ENCODE results near the gene ATG3. TPM values are rescaled to one million over a fixed set of nuclear protein-coding genes. Genes with fewer than 3 reads are reported as not detected.

ATG3 gene
- total and polyA plus RNA-seq, 2 experiments from 2014 or later, result 68.1 to 93.9 TPM

DNA sequence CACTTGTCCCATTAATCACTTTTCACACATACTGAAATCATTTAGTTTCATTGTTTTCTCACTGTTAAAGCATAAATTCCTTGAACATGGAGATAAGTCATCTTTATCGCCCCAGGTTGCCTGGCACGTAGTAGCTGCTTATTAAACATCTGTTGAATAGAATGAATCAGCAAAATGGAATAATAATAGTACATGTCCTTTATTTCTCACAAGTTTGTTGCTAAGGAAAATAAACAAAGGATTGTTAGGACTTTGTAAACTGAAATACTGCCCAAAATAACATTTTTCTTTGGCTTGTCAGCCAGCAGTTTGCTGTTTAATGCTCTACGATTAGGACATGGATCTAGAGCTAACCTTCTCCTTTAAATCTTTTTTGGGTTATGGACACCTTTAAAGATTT lies 17.9 kb upstream of the ATG3 start:
- no peak for ATAC-seq
- Histone ChIP-seq H3K36me3 (ENCODE audit: insufficient read depth) (peaks cover 3% of the 10 kb centered on the region; the same call in 1 of the 2 replicates), H3K79me2 (replicated peaks; ENCODE audit: insufficient read depth) (no peaks in the 10 kb centered on the region), H3K4me2 (no peak overlapping the region), H2AFZ (no peak overlapping the region), H3K4me3 (no peak overlapping the region), H3K27me3 (ENCODE audit: insufficient read depth) (no peaks in the 10 kb centered on the region), H3F3A (replicated peaks; ENCODE audit: low read depth) (no peaks in the 10 kb centered on the region), H4K20me1 (replicated peaks; ENCODE audit: insufficient read depth) (no peaks in the 10 kb centered on the region), H3K9me2 (ENCODE audit: insufficient read depth) (no peaks in the 10 kb centered on the region), H3K27ac (ENCODE audit: low read depth) (no peak overlapping the region), H3K4me1 (ENCODE audit: insufficient read depth) (peaks cover 20% of the 10 kb centered on the region)
- DNase-seq (ENCODE audit: low spot score), result no peak
- Mint-ChIP-seq H3K27ac (no peak overlapping the region), H3K27me3 (ENCODE audit: insufficient read depth, low read depth, poor library complexity) (no peaks in the 10 kb centered on the region), H3K4me3 (no peak overlapping the region), H3K36me3 (ENCODE audit: low read depth) (peaks cover 12% of the 10 kb centered on the region; the same call in 2 of the 3 replicates), H3K9me3 (no peaks in the 10 kb centered on the region; the same call in 2 of the 3 replicates), H3K4me1 (peaks cover 12% of the 10 kb centered on the region; the same call in 2 of the 3 replicates)
- no peak for TF ChIP-seq STAT1 (IDR thresholded peaks at IDR 0.05; ENCODE audit: unreplicated experiment)
- no peak for TF ChIP-seq CREB1 (CRISPR knock-in tag; IDR thresholded peaks at IDR 0.05; ENCODE audit: low read depth)
- TF ChIP-seq, protein P1, sequence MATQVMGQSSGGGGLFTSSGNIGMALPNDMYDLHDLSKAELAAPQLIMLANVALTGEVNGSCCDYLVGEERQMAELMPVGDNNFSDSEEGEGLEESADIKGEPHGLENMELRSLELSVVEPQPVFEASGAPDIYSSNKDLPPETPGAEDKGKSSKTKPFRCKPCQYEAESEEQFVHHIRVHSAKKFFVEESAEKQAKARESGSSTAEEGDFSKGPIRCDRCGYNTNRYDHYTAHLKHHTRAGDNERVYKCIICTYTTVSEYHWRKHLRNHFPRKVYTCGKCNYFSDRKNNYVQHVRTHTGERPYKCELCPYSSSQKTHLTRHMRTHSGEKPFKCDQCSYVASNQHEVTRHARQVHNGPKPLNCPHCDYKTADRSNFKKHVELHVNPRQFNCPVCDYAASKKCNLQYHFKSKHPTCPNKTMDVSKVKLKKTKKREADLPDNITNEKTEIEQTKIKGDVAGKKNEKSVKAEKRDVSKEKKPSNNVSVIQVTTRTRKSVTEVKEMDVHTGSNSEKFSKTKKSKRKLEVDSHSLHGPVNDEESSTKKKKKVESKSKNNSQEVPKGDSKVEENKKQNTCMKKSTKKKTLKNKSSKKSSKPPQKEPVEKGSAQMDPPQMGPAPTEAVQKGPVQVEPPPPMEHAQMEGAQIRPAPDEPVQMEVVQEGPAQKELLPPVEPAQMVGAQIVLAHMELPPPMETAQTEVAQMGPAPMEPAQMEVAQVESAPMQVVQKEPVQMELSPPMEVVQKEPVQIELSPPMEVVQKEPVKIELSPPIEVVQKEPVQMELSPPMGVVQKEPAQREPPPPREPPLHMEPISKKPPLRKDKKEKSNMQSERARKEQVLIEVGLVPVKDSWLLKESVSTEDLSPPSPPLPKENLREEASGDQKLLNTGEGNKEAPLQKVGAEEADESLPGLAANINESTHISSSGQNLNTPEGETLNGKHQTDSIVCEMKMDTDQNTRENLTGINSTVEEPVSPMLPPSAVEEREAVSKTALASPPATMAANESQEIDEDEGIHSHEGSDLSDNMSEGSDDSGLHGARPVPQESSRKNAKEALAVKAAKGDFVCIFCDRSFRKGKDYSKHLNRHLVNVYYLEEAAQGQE (IDR thresholded peaks at IDR 0.05; ENCODE audit: unreplicated experiment), result no peak
- TF ChIP-seq NANOG (IDR thresholded peaks at IDR 0.05; ENCODE audit: borderline replicate concordance), result no peak
- TF ChIP-seq JUNB (IDR thresholded peaks at IDR 0.05; ENCODE audit: unreplicated experiment), result no peak
- TF ChIP-seq, protein P2, sequence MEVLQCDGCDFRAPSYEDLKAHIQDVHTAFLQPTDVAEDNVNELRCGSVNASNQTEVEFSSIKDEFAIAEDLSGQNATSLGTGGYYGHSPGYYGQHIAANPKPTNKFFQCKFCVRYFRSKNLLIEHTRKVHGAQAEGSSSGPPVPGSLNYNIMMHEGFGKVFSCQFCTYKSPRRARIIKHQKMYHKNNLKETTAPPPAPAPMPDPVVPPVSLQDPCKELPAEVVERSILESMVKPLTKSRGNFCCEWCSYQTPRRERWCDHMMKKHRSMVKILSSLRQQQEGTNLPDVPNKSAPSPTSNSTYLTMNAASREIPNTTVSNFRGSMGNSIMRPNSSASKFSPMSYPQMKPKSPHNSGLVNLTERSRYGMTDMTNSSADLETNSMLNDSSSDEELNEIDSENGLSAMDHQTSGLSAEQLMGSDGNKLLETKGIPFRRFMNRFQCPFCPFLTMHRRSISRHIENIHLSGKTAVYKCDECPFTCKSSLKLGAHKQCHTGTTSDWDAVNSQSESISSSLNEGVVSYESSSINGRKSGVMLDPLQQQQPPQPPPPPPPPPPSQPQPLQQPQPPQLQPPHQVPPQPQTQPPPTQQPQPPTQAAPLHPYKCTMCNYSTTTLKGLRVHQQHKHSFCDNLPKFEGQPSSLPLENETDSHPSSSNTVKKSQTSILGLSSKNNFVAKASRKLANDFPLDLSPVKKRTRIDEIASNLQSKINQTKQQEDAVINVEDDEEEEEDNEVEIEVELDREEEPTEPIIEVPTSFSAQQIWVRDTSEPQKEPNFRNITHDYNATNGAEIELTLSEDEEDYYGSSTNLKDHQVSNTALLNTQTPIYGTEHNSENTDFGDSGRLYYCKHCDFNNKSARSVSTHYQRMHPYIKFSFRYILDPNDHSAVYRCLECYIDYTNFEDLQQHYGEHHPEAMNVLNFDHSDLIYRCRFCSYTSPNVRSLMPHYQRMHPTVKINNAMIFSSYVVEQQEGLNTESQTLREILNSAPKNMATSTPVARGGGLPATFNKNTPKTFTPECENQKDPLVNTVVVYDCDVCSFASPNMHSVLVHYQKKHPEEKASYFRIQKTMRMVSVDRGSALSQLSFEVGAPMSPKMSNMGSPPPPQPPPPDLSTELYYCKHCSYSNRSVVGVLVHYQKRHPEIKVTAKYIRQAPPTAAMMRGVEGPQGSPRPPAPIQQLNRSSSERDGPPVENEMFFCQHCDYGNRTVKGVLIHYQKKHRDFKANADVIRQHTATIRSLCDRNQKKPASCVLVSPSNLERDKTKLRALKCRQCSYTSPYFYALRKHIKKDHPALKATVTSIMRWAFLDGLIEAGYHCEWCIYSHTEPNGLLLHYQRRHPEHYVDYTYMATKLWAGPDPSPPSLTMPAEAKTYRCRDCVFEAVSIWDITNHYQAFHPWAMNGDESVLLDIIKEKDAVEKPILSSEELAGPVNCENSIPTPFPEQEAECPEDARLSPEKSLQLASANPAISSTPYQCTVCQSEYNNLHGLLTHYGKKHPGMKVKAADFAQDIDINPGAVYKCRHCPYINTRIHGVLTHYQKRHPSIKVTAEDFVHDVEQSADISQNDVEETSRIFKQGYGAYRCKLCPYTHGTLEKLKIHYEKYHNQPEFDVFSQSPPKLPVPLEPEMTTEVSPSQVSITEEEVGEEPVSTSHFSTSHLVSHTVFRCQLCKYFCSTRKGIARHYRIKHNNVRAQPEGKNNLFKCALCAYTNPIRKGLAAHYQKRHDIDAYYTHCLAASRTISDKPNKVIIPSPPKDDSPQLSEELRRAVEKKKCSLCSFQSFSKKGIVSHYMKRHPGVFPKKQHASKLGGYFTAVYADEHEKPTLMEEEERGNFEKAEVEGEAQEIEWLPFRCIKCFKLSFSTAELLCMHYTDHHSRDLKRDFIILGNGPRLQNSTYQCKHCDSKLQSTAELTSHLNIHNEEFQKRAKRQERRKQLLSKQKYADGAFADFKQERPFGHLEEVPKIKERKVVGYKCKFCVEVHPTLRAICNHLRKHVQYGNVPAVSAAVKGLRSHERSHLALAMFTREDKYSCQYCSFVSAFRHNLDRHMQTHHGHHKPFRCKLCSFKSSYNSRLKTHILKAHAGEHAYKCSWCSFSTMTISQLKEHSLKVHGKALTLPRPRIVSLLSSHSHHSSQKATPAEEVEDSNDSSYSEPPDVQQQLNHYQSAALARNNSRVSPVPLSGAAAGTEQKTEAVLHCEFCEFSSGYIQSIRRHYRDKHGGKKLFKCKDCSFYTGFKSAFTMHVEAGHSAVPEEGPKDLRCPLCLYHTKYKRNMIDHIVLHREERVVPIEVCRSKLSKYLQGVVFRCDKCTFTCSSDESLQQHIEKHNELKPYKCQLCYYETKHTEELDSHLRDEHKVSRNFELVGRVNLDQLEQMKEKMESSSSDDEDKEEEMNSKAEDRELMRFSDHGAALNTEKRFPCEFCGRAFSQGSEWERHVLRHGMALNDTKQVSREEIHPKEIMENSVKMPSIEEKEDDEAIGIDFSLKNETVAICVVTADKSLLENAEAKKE (CRISPR knock-in tag; IDR thresholded peaks at IDR 0.05), result no peak
- TF ChIP-seq, protein P3, sequence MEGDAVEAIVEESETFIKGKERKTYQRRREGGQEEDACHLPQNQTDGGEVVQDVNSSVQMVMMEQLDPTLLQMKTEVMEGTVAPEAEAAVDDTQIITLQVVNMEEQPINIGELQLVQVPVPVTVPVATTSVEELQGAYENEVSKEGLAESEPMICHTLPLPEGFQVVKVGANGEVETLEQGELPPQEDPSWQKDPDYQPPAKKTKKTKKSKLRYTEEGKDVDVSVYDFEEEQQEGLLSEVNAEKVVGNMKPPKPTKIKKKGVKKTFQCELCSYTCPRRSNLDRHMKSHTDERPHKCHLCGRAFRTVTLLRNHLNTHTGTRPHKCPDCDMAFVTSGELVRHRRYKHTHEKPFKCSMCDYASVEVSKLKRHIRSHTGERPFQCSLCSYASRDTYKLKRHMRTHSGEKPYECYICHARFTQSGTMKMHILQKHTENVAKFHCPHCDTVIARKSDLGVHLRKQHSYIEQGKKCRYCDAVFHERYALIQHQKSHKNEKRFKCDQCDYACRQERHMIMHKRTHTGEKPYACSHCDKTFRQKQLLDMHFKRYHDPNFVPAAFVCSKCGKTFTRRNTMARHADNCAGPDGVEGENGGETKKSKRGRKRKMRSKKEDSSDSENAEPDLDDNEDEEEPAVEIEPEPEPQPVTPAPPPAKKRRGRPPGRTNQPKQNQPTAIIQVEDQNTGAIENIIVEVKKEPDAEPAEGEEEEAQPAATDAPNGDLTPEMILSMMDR (conservative IDR thresholded peaks at IDR 0.05; ENCODE audit: low read depth in 2 of 2), result no peak
- TF ChIP-seq, protein P4, sequence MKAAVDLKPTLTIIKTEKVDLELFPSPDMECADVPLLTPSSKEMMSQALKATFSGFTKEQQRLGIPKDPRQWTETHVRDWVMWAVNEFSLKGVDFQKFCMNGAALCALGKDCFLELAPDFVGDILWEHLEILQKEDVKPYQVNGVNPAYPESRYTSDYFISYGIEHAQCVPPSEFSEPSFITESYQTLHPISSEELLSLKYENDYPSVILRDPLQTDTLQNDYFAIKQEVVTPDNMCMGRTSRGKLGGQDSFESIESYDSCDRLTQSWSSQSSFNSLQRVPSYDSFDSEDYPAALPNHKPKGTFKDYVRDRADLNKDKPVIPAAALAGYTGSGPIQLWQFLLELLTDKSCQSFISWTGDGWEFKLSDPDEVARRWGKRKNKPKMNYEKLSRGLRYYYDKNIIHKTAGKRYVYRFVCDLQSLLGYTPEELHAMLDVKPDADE (IDR thresholded peaks at IDR 0.05), result no peak
- no peak for TF ChIP-seq ZNF331 (CRISPR knock-in tag; IDR thresholded peaks at IDR 0.05; ENCODE audit: low read depth)

All from GM23338 (cell line).